ENCODE results near the gene BPIFB3.

BPIFB3 gene

DNA sequence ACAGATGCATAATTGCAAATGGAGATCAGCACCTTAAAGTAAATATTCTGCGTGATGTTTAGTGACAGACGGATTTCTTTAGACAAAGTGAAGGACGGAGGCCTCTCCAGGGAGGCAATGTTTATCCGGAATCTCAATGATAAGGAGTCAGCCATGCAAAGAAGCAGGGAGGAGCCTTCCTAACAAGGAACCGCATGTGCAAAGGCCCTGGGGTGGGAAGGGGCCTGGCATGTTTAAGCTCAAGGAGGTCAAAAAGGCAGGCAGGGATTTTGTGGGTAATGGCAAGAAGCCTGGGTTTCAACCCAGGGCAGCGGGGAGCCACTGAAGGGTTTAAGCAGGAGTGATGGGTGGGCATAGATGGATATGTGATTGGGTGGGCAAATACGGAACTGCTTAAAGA, 678 bp downstream of the BPIFB3 start:
- no peaks in the 10 kb centered on the region for H3K36me3 ChIP-seq (replicated peaks)
- no peaks in the 10 kb centered on the region for H3K27me3 ChIP-seq (replicated peaks)
- DNase-seq, result no peak
- H3K4me3 ChIP-seq (ENCODE audit: low read depth, low read length), result no peak overlapping the region
- in situ Hi-C loops (cut with HindIII; ENCODE audit: low pct_ligation_motif_present, low sequenced_read_pairs), result no loop called here
- TF ChIP-seq, protein P1, sequence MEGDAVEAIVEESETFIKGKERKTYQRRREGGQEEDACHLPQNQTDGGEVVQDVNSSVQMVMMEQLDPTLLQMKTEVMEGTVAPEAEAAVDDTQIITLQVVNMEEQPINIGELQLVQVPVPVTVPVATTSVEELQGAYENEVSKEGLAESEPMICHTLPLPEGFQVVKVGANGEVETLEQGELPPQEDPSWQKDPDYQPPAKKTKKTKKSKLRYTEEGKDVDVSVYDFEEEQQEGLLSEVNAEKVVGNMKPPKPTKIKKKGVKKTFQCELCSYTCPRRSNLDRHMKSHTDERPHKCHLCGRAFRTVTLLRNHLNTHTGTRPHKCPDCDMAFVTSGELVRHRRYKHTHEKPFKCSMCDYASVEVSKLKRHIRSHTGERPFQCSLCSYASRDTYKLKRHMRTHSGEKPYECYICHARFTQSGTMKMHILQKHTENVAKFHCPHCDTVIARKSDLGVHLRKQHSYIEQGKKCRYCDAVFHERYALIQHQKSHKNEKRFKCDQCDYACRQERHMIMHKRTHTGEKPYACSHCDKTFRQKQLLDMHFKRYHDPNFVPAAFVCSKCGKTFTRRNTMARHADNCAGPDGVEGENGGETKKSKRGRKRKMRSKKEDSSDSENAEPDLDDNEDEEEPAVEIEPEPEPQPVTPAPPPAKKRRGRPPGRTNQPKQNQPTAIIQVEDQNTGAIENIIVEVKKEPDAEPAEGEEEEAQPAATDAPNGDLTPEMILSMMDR (IDR thresholded peaks at IDR 0.05; ENCODE audit: low read depth, low read length, missing control alignments), result no peak
- no peak overlapping the region for H3K27ac ChIP-seq

- in situ Hi-C loops (cut with HindIII; ENCODE audit: low pct_ligation_motif_present, low sequenced_read_pairs), result no loop called here
- no peak for DNase-seq
- Histone ChIP-seq H3K27me3 (replicated peaks) (no peaks in the 10 kb centered on the region), H3K27ac (no peak overlapping the region), H3K36me3 (replicated peaks) (no peaks in the 10 kb centered on the region), H3K4me3 (ENCODE audit: low read depth, low read length) (no peak overlapping the region)
- TF ChIP-seq, protein P1 (IDR thresholded peaks at IDR 0.05; ENCODE audit: low read depth, low read length, missing control alignments), result no peak
Observed at GRCh38 chr20:33054791-33055190, 1.1 kb downstream of the BPIFB3 start.

GRCh38 chr20:33059136-33059535, 5.4 kb downstream of the BPIFB3 start:
- DNase-seq, result no peak
- no peak overlapping the region for H3K27ac ChIP-seq
- H3K4me3 ChIP-seq (ENCODE audit: low read depth, low read length), result no peak overlapping the region
- H3K27me3 ChIP-seq (replicated peaks), result no peaks in the 10 kb centered on the region
- in situ Hi-C loops (cut with HindIII; ENCODE audit: low pct_ligation_motif_present, low sequenced_read_pairs), result no loop called here
- TF ChIP-seq, protein P1 (IDR thresholded peaks at IDR 0.05; ENCODE audit: low read depth, low read length, missing control alignments), result no peak
- H3K36me3 ChIP-seq (replicated peaks), result no peaks in the 10 kb centered on the region

GRCh38 chr20:33059741-33060390, 6.2 kb downstream of the BPIFB3 start:
- no peak overlapping the region for H3K27ac ChIP-seq
- in situ Hi-C loops (cut with HindIII; ENCODE audit: low pct_ligation_motif_present, low sequenced_read_pairs), result no loop called here
- TF ChIP-seq, protein P1 (IDR thresholded peaks at IDR 0.05; ENCODE audit: low read depth, low read length, missing control alignments), result no peak
- no peak overlapping the region for H3K4me3 ChIP-seq (ENCODE audit: low read depth, low read length)
- no peaks in the 10 kb centered on the region for H3K27me3 ChIP-seq (replicated peaks)
- no peaks in the 10 kb centered on the region for H3K36me3 ChIP-seq (replicated peaks)
- no peak for DNase-seq

- TF ChIP-seq, protein P1 (IDR thresholded peaks at IDR 0.05; ENCODE audit: low read depth, low read length, missing control alignments), result no peak
- H3K36me3 ChIP-seq (replicated peaks), result no peaks in the 10 kb centered on the region
- no peak overlapping the region for H3K27ac ChIP-seq
- no peaks in the 10 kb centered on the region for H3K27me3 ChIP-seq (replicated peaks)
- in situ Hi-C loops (cut with HindIII; ENCODE audit: low pct_ligation_motif_present, low sequenced_read_pairs), result no loop called here
- H3K4me3 ChIP-seq (ENCODE audit: low read depth, low read length), result no peak overlapping the region
- DNase-seq, result no peak
Observed at GRCh38 chr20:33061658-33062028, 7.9 kb downstream of the BPIFB3 start.

Data from brain microvascular endothelial cell (primary cell).